ENCODE data around the gene UMAD1. TPM values are rescaled to one million over a fixed set of nuclear protein-coding genes. Genes with fewer than 3 reads are reported as not detected.

The UMAD1 gene
- total and polyA plus RNA-seq, 2 of the 4 experiments (the other 2 are of a cell fraction): 5.2 to 8.4 TPM

GRCh38 chr7:7738622-7739021 lies 98.1 kb downstream of the UMAD1 start:
- Histone ChIP-seq H3K36me3 (ENCODE audit: control insufficient read depth, insufficient read depth, low read length) (no peaks in the 10 kb centered on the region), H3K27ac (ENCODE audit: insufficient read depth, low read length) (no peak overlapping the region), H2BK20ac (ENCODE audit: low read depth, low read length) (no peak overlapping the region), H3K9me3 (ENCODE audit: control insufficient read depth, insufficient read depth, low read length) (no peaks in the 10 kb centered on the region), H4K8ac (ENCODE audit: low read depth in 2 of 2, low read length in 2 of 2) (no peak overlapping the region), H3K23ac (ENCODE audit: low read depth, low read length) (no peak overlapping the region), H3K4me2 (ENCODE audit: low read depth, low read length) (no peak overlapping the region), H2BK120ac (ENCODE audit: low read depth, low read length) (no peak overlapping the region), H4K20me1 (ENCODE audit: insufficient read depth, low read length) (no peaks in the 10 kb centered on the region), H3K4ac (ENCODE audit: low read depth, low read length) (no peak overlapping the region), H4K91ac (ENCODE audit: insufficient read depth, low read depth, low read length) (no peak overlapping the region), H2AFZ (replicated peaks; ENCODE audit: low read length, poor library complexity) (no peak overlapping the region), H3K9me1 (ENCODE audit: insufficient read depth, low read length) (no peaks in the 10 kb centered on the region), H4K5ac (ENCODE audit: low read depth, low read length) (no peak overlapping the region), H2BK5ac (ENCODE audit: low read depth, low read length, poor library complexity, severe bottlenecking) (no peak overlapping the region), H3K4me3 (ENCODE audit: insufficient read depth, low read depth, low read length) (no peak overlapping the region), H3K4me1 (ENCODE audit: control insufficient read depth, insufficient read depth, low read length) (no peaks in the 10 kb centered on the region), H3K79me1 (ENCODE audit: low read depth in 1 of 2, low read length in 2 of 2) (no peaks in the 10 kb centered on the region), H2AK5ac (ENCODE audit: low read depth, low read length) (no peak overlapping the region), H3K56ac (ENCODE audit: extremely low read depth, insufficient read depth, low read length) (no peak overlapping the region), H3K27me3 (ENCODE audit: control insufficient read depth, insufficient read depth, low read length) (no peaks in the 10 kb centered on the region), H2AK9ac (replicated peaks; ENCODE audit: low read depth, low read length, poor library complexity) (no peak overlapping the region), H3K18ac (ENCODE audit: low read depth, low read length) (no peak overlapping the region), H2BK15ac (ENCODE audit: low read depth, low read length) (no peak overlapping the region), H3K9ac (ENCODE audit: low read depth, low read length) (no peak overlapping the region), H3K14ac (replicated peaks; ENCODE audit: low read depth, low read length) (no peak overlapping the region)
- ChIA-PET CTCF (no interaction called here), POLR2A (ENCODE audit: unreplicated experiment) (no interaction called here)
- in situ Hi-C loops (cut with MboI; ENCODE audit: low sequenced_read_pairs) (no loop called here), dilution Hi-C loops (cut with HindIII; ENCODE audit: low sequenced_read_pairs, unreplicated experiment) (no loop called here), intact Hi-C loops (cut with micrococcal nuclease) (no loop called here)
- ATAC-seq (ENCODE audit: low read depth) (no peak), DNase-seq (no peak)
- TF ChIP-seq RAD21 (IDR thresholded peaks at IDR 0.05; ENCODE audit: low read length) (no peak), ELK1 (IDR thresholded peaks at IDR 0.05; ENCODE audit: borderline replicate concordance, low read depth, low read length) (no peak), CHD1 (IDR thresholded peaks at IDR 0.05; ENCODE audit: low read depth, low read length) (no peak), FOS (IDR thresholded peaks at IDR 0.05; ENCODE audit: low read depth, low read length) (no peak), CEBPB (IDR thresholded peaks at IDR 0.05; ENCODE audit: low read depth, low read length) (no peak), MAZ (IDR thresholded peaks at IDR 0.05; ENCODE audit: borderline replicate concordance, low read depth, low read length) (no peak)
- 67% methylated on average over 1 of the region's 3 CpGs; no CpG with 5 or more reads in 1 of the 2 experiments for WGBS, 2 experiments (ENCODE audit: extremely low coverage in 2 of 2, insufficient read length in 1 of 2)
- BruUV-seq (replicated peaks): no TSS peak
